ENCODE measurements around the gene PLA2G7.

The PLA2G7 gene

DNA sequence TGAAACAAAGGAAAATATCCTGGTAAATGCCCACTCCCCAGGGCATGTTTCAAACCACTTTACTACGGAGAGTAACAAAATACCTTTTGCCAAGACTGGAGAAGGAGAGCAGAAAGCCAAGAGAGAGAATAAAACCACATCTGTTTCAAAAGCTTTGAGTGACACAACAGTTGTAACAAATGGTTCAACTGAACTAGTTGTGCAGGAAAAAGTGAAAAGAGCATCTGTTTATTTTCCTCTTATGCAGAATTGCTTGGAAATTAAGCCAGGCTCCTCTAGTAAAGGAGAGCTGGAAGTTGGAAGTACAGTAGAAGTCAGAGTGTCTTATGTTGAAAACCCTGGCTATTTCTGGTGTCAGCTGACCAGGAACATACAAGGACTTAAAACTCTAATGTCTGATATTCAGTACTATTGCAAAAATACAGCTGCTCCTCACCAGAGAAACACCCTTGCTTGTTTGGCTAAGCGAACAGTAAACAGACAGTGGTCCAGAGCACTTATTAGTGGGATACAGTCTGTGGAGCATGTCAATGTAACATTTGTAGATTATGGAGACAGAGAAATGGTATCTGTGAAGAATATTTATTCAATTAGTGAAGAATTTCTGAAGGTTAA, 44.9 kb downstream of the PLA2G7 start:
- peaks cover 3 to 13% (median 5%) of the 10 kb centered on the region in 5 donors for H3K4me1 ChIP-seq (ENCODE audit: control insufficient read depth in 5 of 5, insufficient read depth in 5 of 5, low read length in 5 of 5)
- peaks cover 0 to 4% (median 0%) of the 10 kb centered on the region in 5 donors for H3K9me3 ChIP-seq (ENCODE audit: control insufficient read depth in 5 of 5, low read length in 5 of 5)
- no peak overlapping the region for H3K27ac ChIP-seq (ENCODE audit: low read depth, low read length)
- H3K4me3 ChIP-seq (ENCODE audit: low read depth in 1 of 5, low read length in 5 of 5) = no peak overlapping the region
- H3K27me3 ChIP-seq (ENCODE audit: control insufficient read depth in 5 of 5, insufficient read depth in 4 of 5, low read length in 5 of 5) = no peaks in the 10 kb centered on the region
- no peak overlapping the region for H3K9ac ChIP-seq (ENCODE audit: low read length in 5 of 5)
- no peaks in the 10 kb centered on the region for H3K36me3 ChIP-seq (ENCODE audit: control insufficient read depth in 5 of 5, insufficient read depth in 5 of 5, low read length in 5 of 5)

DNA sequence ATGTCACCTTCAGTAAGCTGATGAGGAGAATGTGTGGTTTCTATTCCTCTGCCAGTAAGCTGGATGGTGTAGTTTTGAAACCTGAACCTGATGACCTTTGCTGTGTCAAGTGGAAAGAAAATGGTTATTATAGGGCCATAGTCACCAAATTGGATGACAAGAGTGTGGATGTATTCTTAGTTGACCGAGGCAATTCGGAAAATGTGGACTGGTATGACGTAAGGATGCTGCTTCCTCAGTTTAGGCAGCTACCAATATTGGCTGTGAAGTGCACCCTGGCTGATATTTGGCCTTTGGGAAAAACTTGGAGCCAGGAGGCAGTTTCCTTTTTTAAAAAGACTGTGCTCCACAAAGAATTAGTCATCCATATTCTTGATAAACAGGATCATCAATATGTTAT, 45.5 kb downstream of the PLA2G7 start:
- Histone ChIP-seq H3K36me3 (ENCODE audit: control insufficient read depth in 5 of 5, insufficient read depth in 5 of 5, low read length in 5 of 5) (no peaks in the 10 kb centered on the region), H3K4me3 (ENCODE audit: low read depth in 1 of 5, low read length in 5 of 5) (no peak overlapping the region), H3K4me1 (ENCODE audit: control insufficient read depth in 5 of 5, insufficient read depth in 5 of 5, low read length in 5 of 5) (peaks cover 3 to 13% (median 5%) of the 10 kb centered on the region in 5 donors), H3K27me3 (ENCODE audit: control insufficient read depth in 5 of 5, insufficient read depth in 4 of 5, low read length in 5 of 5) (no peaks in the 10 kb centered on the region), H3K9ac (ENCODE audit: low read length in 5 of 5) (no peak overlapping the region), H3K27ac (ENCODE audit: low read depth, low read length) (no peak overlapping the region), H3K9me3 (ENCODE audit: control insufficient read depth in 5 of 5, low read length in 5 of 5) (peaks cover 0 to 4% (median 0%) of the 10 kb centered on the region in 5 donors)

DNA sequence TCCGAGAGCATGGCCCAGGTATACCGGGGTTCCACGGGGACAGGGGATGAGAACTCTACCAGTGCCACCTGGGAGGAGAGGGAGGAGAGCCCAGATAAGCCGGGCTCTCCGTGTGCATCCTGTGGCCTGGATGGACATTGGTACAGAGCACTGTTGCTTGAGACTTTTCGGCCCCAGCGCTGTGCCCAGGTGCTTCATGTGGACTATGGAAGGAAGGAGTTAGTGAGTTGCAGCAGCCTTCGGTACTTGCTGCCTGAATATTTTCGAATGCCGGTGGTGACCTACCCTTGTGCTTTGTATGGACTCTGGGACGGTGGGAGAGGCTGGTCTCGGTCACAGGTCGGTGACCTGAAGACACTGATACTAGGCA, 46.2 kb downstream of the PLA2G7 start:
- no peaks in the 10 kb centered on the region for H3K36me3 ChIP-seq (ENCODE audit: control insufficient read depth in 5 of 5, insufficient read depth in 5 of 5, low read length in 5 of 5)
- no peak overlapping the region for H3K4me3 ChIP-seq (ENCODE audit: low read depth in 1 of 5, low read length in 5 of 5)
- H3K9me3 ChIP-seq (ENCODE audit: control insufficient read depth in 5 of 5, low read length in 5 of 5) = peaks cover 0 to 4% (median 0%) of the 10 kb centered on the region in 5 donors
- H3K4me1 ChIP-seq (ENCODE audit: control insufficient read depth in 5 of 5, insufficient read depth in 5 of 5, low read length in 5 of 5) = peaks cover 3 to 13% (median 5%) of the 10 kb centered on the region in 5 donors
- no peak overlapping the region for H3K27ac ChIP-seq (ENCODE audit: low read depth, low read length)
- no peak overlapping the region for H3K9ac ChIP-seq (ENCODE audit: low read length in 5 of 5)
- H3K27me3 ChIP-seq (ENCODE audit: control insufficient read depth in 5 of 5, insufficient read depth in 4 of 5, low read length in 5 of 5) = no peaks in the 10 kb centered on the region

DNA sequence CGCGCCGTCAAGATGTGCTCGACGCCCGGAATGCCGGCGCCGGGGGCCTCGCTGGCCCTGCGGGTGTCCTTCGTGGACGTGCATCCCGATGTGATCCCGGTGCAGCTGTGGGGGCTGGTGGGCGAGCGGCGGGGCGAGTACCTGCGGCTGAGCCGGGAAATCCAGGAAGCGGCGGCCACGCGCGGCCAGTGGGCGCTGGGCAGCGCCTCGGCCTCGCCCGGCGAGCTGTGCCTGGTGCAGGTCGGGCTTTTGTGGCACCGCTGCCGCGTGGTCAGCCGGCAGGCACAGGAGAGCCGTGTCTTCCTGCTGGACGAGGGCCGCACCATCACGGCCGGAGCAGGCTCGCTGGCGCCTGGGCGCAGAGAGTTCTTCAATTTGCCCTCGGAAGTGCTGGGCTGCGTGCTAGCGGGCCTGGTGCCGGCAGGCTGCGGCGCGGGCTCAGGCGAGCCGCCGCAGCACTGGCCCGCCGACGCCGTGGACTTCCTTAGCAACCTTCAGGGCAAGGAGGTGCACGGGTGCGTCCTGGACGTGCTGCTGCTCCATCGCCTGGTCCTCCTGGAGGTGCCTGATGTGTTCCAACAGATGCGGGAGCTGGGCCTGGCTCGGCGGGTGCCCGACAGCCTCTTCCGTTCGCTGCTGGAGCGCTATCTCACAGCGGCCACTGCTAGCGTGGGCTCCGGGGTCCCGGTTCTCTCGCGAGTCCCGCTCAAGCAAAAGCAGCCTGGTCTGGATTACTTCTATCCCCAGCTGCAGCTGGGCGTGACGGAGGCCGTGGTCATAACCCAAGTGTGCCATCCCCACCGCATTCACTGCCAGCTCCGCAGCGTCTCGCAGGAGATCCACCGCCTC, 46.8 kb downstream of the PLA2G7 start:
- peaks cover 3 to 13% (median 5%) of the 10 kb centered on the region in 5 donors for H3K4me1 ChIP-seq (ENCODE audit: control insufficient read depth in 5 of 5, insufficient read depth in 5 of 5, low read length in 5 of 5)
- no peaks in the 10 kb centered on the region for H3K36me3 ChIP-seq (ENCODE audit: control insufficient read depth in 5 of 5, insufficient read depth in 5 of 5, low read length in 5 of 5)
- H3K4me3 ChIP-seq (ENCODE audit: low read depth in 1 of 5, low read length in 5 of 5) = no peak overlapping the region
- no peak overlapping the region for H3K27ac ChIP-seq (ENCODE audit: low read depth, low read length)
- H3K9ac ChIP-seq (ENCODE audit: low read length in 5 of 5) = no peak overlapping the region
- H3K27me3 ChIP-seq (ENCODE audit: control insufficient read depth in 5 of 5, insufficient read depth in 4 of 5, low read length in 5 of 5) = no peaks in the 10 kb centered on the region
- H3K9me3 ChIP-seq (ENCODE audit: control insufficient read depth in 5 of 5, low read length in 5 of 5) = peaks cover 0 to 4% (median 0%) of the 10 kb centered on the region in 5 donors

DNA sequence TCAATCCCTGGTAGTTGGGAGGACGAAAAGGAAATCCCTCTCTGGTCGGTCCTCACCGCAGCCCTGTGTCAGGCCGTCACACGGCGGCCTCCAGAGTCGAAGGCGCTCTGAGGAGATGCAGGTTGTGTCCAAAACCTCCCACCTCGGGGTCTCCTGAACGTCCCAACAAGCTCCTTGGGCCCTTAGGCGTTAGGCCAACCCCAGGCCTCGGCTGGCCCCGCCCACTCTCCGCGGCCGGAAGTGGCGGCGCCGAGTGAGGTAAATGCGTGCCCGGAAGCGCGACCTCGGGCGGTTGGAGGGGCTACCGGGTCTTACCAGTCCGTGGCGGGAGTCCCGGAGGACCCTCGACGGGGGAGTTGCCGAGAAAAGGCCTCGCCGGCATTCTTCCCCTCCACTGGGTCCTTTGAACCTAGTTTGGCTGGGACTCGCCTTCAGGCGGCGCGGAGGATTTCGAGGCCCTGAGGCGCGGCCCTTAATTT, 47.5 kb downstream of the PLA2G7 start, which contains the start of gene TDRD6:
TSS of gene TDRD6 (plus strand) at position 267 of the 479 bp plus-strand sequence. CDS start 244 bp downstream, outside the sequence.
- H3K36me3 ChIP-seq (ENCODE audit: control insufficient read depth in 5 of 5, insufficient read depth in 5 of 5, low read length in 5 of 5) = no peaks in the 10 kb centered on the region
- no peaks in the 10 kb centered on the region for H3K27me3 ChIP-seq (ENCODE audit: control insufficient read depth in 5 of 5, insufficient read depth in 4 of 5, low read length in 5 of 5)
- peaks cover 3 to 13% (median 5%) of the 10 kb centered on the region in 5 donors for H3K4me1 ChIP-seq (ENCODE audit: control insufficient read depth in 5 of 5, insufficient read depth in 5 of 5, low read length in 5 of 5)
- H3K4me3 ChIP-seq (ENCODE audit: low read depth in 1 of 5, low read length in 5 of 5) = no peak within 1 kb of the TSS
- H3K9me3 ChIP-seq (ENCODE audit: control insufficient read depth in 5 of 5, low read length in 5 of 5) = peaks cover 0 to 4% (median 0%) of the 10 kb centered on the region in 5 donors
- no peak within 1 kb of the TSS for H3K9ac ChIP-seq (ENCODE audit: low read length in 5 of 5)
- no peak within 1 kb of the TSS for H3K27ac ChIP-seq (ENCODE audit: low read depth, low read length)

DNA sequence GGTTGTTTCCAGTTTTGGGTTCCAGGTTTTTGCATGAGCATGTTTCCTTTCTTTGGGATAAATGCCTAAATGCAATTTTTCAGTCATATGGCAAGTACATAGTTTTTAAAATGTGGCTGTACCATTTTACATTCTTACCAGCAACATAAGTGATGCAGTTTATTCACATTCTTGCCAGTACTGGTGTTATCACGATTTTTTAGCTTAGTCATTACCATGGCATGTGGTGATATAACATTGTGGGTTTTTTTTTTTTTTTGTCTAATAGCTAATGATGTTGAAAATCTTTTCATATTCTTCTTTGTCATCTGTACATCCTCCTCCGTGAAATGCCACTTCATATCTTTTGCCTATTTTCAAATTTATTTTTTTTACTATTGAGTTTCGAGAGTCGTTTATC, 50.4 kb downstream of the PLA2G7 start:
- no peak overlapping the region for H3K9ac ChIP-seq (ENCODE audit: low read length in 5 of 5)
- H3K36me3 ChIP-seq (ENCODE audit: control insufficient read depth in 5 of 5, insufficient read depth in 5 of 5, low read length in 5 of 5) = no peaks in the 10 kb centered on the region
- H3K27me3 ChIP-seq (ENCODE audit: control insufficient read depth in 5 of 5, insufficient read depth in 4 of 5, low read length in 5 of 5) = no peaks in the 10 kb centered on the region
- H3K4me1 ChIP-seq (ENCODE audit: control insufficient read depth in 5 of 5, insufficient read depth in 5 of 5, low read length in 5 of 5) = no peaks in the 10 kb centered on the region
- no peak overlapping the region for H3K27ac ChIP-seq (ENCODE audit: low read depth, low read length)
- H3K9me3 ChIP-seq (ENCODE audit: control insufficient read depth in 5 of 5, low read length in 5 of 5) = peaks cover 0 to 4% (median 0%) of the 10 kb centered on the region in 5 donors
- H3K4me3 ChIP-seq (ENCODE audit: low read depth in 1 of 5, low read length in 5 of 5) = no peak overlapping the region

DNA sequence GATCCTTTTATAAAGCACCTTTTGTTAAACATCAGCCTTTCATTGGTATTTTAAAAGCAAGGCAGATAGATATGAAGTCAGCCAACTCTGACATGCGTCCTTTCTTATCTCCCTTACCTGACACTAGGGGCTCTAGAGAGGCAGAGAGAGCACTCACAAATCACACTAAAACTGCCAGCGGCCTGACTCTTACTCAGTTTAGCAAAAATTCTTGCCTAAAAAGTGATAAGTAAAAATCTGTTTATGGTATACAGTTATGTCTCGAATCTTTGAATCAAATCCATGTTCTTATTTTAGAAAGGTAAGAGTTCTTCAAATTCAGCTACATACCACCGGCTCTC, 57.9 kb downstream of the PLA2G7 start:
- no peaks in the 10 kb centered on the region for H3K4me1 ChIP-seq (ENCODE audit: control insufficient read depth in 5 of 5, insufficient read depth in 5 of 5, low read length in 5 of 5)
- H3K9ac ChIP-seq (ENCODE audit: low read length in 5 of 5) = no peak overlapping the region
- H3K27ac ChIP-seq (ENCODE audit: low read depth, low read length) = no peak overlapping the region
- H3K36me3 ChIP-seq (ENCODE audit: control insufficient read depth in 5 of 5, insufficient read depth in 5 of 5, low read length in 5 of 5) = peaks cover 3 to 43% (median 12%) of the 10 kb centered on the region in 5 donors
- H3K4me3 ChIP-seq (ENCODE audit: low read depth in 1 of 5, low read length in 5 of 5) = no peak overlapping the region
- H3K27me3 ChIP-seq (ENCODE audit: control insufficient read depth in 5 of 5, insufficient read depth in 4 of 5, low read length in 5 of 5) = no peaks in the 10 kb centered on the region
- H3K9me3 ChIP-seq (ENCODE audit: control insufficient read depth in 5 of 5, low read length in 5 of 5) = no peaks in the 10 kb centered on the region

DNA sequence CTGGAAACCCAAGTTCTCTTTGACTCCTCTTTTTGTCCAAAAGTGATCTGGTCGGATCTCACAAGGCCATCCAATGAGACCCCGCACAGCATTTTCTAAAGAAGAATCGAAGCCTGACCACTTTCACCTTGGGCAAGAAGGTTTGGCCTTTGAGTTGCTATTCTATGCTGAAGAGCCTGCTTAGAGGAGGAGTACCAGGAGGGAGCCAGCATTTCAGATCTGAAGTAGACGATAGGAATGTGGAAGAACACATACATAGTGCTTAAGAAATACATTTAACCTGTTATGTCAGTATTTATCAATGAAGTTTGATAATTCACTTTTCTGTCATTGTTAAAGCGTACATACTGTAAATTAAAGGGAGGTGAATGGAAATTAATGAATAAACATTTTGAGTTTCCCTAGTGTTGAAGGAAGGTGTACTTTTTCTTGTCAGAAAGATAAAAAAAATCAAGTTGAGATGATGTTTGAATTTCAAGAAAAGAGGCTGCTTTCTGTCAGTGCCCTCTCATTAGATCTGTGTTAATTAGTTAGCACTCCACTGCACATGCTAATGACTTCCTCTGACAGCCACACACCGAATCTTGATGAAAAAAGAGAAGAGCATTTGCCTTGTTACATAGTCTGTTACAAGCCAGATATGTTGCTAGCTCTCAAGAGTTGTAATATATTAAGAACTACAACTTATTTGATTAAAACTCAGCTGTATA, 58.4 kb downstream of the PLA2G7 start:
- no peaks in the 10 kb centered on the region for H3K4me1 ChIP-seq (ENCODE audit: control insufficient read depth in 5 of 5, insufficient read depth in 5 of 5, low read length in 5 of 5)
- H3K9ac ChIP-seq (ENCODE audit: low read length in 5 of 5) = no peak overlapping the region
- H3K27ac ChIP-seq (ENCODE audit: low read depth, low read length) = no peak overlapping the region
- H3K4me3 ChIP-seq (ENCODE audit: low read depth in 1 of 5, low read length in 5 of 5) = no peak overlapping the region
- H3K36me3 ChIP-seq (ENCODE audit: control insufficient read depth in 5 of 5, insufficient read depth in 5 of 5, low read length in 5 of 5) = peaks cover 3 to 44% (median 12%) of the 10 kb centered on the region in 5 donors
- H3K27me3 ChIP-seq (ENCODE audit: control insufficient read depth in 5 of 5, insufficient read depth in 4 of 5, low read length in 5 of 5) = no peaks in the 10 kb centered on the region
- H3K9me3 ChIP-seq (ENCODE audit: control insufficient read depth in 5 of 5, low read length in 5 of 5) = no peaks in the 10 kb centered on the region

DNA sequence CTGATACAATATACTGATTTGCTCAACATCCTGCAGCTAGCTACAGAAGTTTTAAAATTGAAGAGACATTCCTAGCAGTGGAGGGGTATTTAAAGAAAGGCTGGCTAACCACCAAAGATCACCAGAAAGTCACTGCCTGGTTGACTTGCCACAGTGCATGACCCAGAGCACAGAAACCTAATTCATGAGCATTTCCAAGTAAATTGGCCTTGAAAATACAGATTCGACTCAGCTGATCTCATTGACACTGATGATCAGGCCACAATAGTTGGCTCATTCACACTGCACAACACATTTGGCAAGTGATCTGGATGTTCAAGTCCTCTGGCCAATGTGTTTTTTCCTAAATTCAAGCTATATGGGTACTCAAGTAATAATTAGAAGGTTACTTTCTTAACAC, 60.8 kb downstream of the PLA2G7 start:
- peaks cover 3 to 49% (median 20%) of the 10 kb centered on the region in 5 donors for H3K36me3 ChIP-seq (ENCODE audit: control insufficient read depth in 5 of 5, insufficient read depth in 5 of 5, low read length in 5 of 5)
- H3K27ac ChIP-seq (ENCODE audit: low read depth, low read length) = no peak overlapping the region
- H3K4me1 ChIP-seq (ENCODE audit: control insufficient read depth in 5 of 5, insufficient read depth in 5 of 5, low read length in 5 of 5) = no peaks in the 10 kb centered on the region
- H3K4me3 ChIP-seq (ENCODE audit: low read depth in 1 of 5, low read length in 5 of 5) = no peak overlapping the region
- H3K9me3 ChIP-seq (ENCODE audit: control insufficient read depth in 5 of 5, low read length in 5 of 5) = no peaks in the 10 kb centered on the region
- H3K27me3 ChIP-seq (ENCODE audit: control insufficient read depth in 5 of 5, insufficient read depth in 4 of 5, low read length in 5 of 5) = no peaks in the 10 kb centered on the region
- H3K9ac ChIP-seq (ENCODE audit: low read length in 5 of 5) = no peak overlapping the region

DNA sequence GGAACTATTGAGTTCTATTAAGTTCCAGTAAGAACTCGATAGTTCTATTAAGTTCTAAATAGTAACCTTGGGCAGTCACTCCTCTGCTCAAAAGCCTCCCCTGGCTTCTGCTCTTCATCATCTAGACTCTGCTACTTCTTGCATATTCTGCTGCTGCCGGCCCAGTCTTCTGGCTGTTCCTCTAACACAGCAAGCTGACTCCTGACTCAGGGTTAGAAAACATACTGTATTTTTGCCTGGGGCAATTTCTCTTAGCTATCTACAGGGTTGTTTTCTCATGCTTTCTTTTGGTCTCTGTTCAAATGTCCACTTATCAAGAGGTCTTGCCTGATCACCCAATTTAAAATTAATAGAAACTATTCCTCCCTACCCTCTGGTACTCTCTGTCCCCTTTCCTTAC, 67.8 kb downstream of the PLA2G7 start:
- Histone ChIP-seq H3K4me3 (ENCODE audit: low read depth in 1 of 5, low read length in 5 of 5) (no peak overlapping the region), H3K27me3 (ENCODE audit: control insufficient read depth in 5 of 5, insufficient read depth in 4 of 5, low read length in 5 of 5) (no peaks in the 10 kb centered on the region), H3K36me3 (ENCODE audit: control insufficient read depth in 5 of 5, insufficient read depth in 5 of 5, low read length in 5 of 5) (peaks cover 6 to 22% (median 18%) of the 10 kb centered on the region in 5 donors), H3K9ac (ENCODE audit: low read length in 5 of 5) (no peak overlapping the region), H3K9me3 (ENCODE audit: control insufficient read depth in 5 of 5, low read length in 5 of 5) (no peaks in the 10 kb centered on the region), H3K4me1 (ENCODE audit: control insufficient read depth in 5 of 5, insufficient read depth in 5 of 5, low read length in 5 of 5) (no peaks in the 10 kb centered on the region), H3K27ac (ENCODE audit: low read depth, low read length) (no peak overlapping the region)

Data from subcutaneous abdominal adipose tissue (tissue), 5 donors.